Transverse colon (tissue), 4 donors: ENCODE measurements around the gene GNAI1.

Source experiments
- EP300 ChIP-seq: sonication (generic); formaldehyde crosslinking; IDR thresholded peaks from one replicate; pipeline ENCODE4 v1.6.1; 2017; ENCODE audit warnings: antibody characterized with exemption, low read depth
- POLR2A ChIP-seq: fragments of 450-650 bp; IDR thresholded peaks from one replicate; pipeline ENCODE4 v1.6.1; 2016; ENCODE audit warnings: antibody characterized with exemption, mild to moderate bottlenecking, moderate library complexity
- POLR2AphosphoS5 ChIP-seq, 3 donors: sonication (generic); formaldehyde crosslinking; IDR thresholded peaks; one replicate each; pipeline ENCODE4 v1.6.1; 2016; ENCODE audit warnings: antibody characterized with exemption in 3 of 3
- TF ChIP-seq, protein P1 (sequence below), 5 experiments: fragments of 200-600 bp in 3 of 5; fragments of 450-650 bp in 2 of 5; sonication (generic) in 3 of 5; IDR thresholded peaks; 1 replicate in 2 of 5; 2 replicates in 3 of 5; pipeline ENCODE4 v1.5.1; 2016 to 2017; ENCODE audit warnings: antibody characterized with exemption in 5 of 5, inconsistent platforms in 3 of 5, mild to moderate bottlenecking in 2 of 5, moderate library complexity in 1 of 5

- TF ChIP-seq EP300 (no peak), POLR2A (no peak), POLR2AphosphoS5 (IDR thresholded peaks at IDR 0.05) (no peak)
- TF ChIP-seq, protein P1, sequence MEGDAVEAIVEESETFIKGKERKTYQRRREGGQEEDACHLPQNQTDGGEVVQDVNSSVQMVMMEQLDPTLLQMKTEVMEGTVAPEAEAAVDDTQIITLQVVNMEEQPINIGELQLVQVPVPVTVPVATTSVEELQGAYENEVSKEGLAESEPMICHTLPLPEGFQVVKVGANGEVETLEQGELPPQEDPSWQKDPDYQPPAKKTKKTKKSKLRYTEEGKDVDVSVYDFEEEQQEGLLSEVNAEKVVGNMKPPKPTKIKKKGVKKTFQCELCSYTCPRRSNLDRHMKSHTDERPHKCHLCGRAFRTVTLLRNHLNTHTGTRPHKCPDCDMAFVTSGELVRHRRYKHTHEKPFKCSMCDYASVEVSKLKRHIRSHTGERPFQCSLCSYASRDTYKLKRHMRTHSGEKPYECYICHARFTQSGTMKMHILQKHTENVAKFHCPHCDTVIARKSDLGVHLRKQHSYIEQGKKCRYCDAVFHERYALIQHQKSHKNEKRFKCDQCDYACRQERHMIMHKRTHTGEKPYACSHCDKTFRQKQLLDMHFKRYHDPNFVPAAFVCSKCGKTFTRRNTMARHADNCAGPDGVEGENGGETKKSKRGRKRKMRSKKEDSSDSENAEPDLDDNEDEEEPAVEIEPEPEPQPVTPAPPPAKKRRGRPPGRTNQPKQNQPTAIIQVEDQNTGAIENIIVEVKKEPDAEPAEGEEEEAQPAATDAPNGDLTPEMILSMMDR (IDR thresholded peaks at IDR 0.05) = no peak
Measured at GRCh38 chr7:80260606-80261005, 126.0 kb downstream of the GNAI1 start.
